GM19463 (cell line): ENCODE data around the gene PITPNM2.
"Not testable (repeated sequence)": the region's sequence is repeated elsewhere in the genome, so short reads cannot be mapped to it uniquely, and the experiment has no call there.

ENCODE experiments used
- ATAC-seq: cut with Tn5 transposase; IDR thresholded peaks from one replicate; pipeline ENCODE4 v1.9.1; 2021; ENCODE audit warnings: mild to moderate bottlenecking, moderate library complexity; ENCODE audit not compliant: unreplicated experiment

The PITPNM2 gene

GRCh38 chr12:123121670-123122069 is 29.2 kb downstream of the PITPNM2 start:
- no peak for ATAC-seq

GRCh38 chr12:123120452-123121166 is 30.3 kb downstream of the PITPNM2 start:
- ATAC-seq, result peak; percentile 31

GRCh38 chr12:123119808-123120207 is 31.1 kb downstream of the PITPNM2 start:
- peak; percentile 82 for ATAC-seq

- no peak for ATAC-seq
These were observed 32.4 kb downstream of the PITPNM2 start for GRCh38 chr12:123118497-123118896.

- ATAC-seq, result peak; percentile 34
These were observed 35.3 kb downstream of the PITPNM2 start for GRCh38 chr12:123115409-123116121.

- ATAC-seq, result no peak
These were observed 36.4 kb downstream of the PITPNM2 start for GRCh38 chr12:123114304-123115083.

- ATAC-seq, result no peak
These were observed 37.9 kb downstream of the PITPNM2 start for GRCh38 chr12:123113026-123113425.

- ATAC-seq, result no peak
These were observed 39.3 kb downstream of the PITPNM2 start for GRCh38 chr12:123111498-123112165.

GRCh38 chr12:123109319-123109772 is 41.5 kb downstream of the PITPNM2 start:
- ATAC-seq, result no peak

- ATAC-seq, result no peak
These were observed 42.2 kb downstream of the PITPNM2 start for GRCh38 chr12:123108682-123109066.

GRCh38 chr12:123107926-123108681 is 42.8 kb downstream of the PITPNM2 start:
- no peak for ATAC-seq

- no peak for ATAC-seq
These were observed 44.1 kb downstream of the PITPNM2 start for GRCh38 chr12:123106640-123107359.

GRCh38 chr12:123105211-123105826 is 45.6 kb downstream of the PITPNM2 start:
- ATAC-seq, result no peak

GRCh38 chr12:123104809-123105208 is 46.1 kb downstream of the PITPNM2 start:
- no peak for ATAC-seq

GRCh38 chr12:123104094-123104493 is 46.8 kb downstream of the PITPNM2 start:
- not testable (repeated sequence) for ATAC-seq

GRCh38 chr12:123102781-123103503 is 47.9 kb downstream of the PITPNM2 start:
- ATAC-seq, result no peak

GRCh38 chr12:123102366-123102765 is 48.5 kb downstream of the PITPNM2 start:
- no peak for ATAC-seq

- no peak for ATAC-seq
These were observed 49.4 kb downstream of the PITPNM2 start for GRCh38 chr12:123101526-123101925.
